Spleen (tissue), 11 donors: ENCODE results near the gene VENTX. TPM values are rescaled to one million over a fixed set of nuclear protein-coding genes. Genes with fewer than 3 reads are reported as not detected.

Experiments used
- DNase-seq: peaks from one replicate; pipeline ENCODE4 v3.0.0-alpha.2; 2020
- H3K27ac ChIP-seq, 8 donors: fragments of 200-600 bp; sonication (generic) in 7 of 8; 1 replicate in 4 of 8; 2 replicates in 4 of 8; pipeline versions ENCODE4 v1.5.0 to v1.8.0; 2016 to 2021; ENCODE audit warnings: inconsistent platforms in 4 of 8, mild to moderate bottlenecking in 4 of 8, moderate library complexity in 1 of 8
- H3K27me3 ChIP-seq, 7 donors: fragments of 200-600 bp; sonication (generic) in 6 of 7; replicated peaks in 1 of 7; 1 replicate in 4 of 7; 2 replicates in 3 of 7; pipeline versions ENCODE4 v1.5.0 to v1.8.0; 2016 to 2021; ENCODE audit warnings: inconsistent platforms in 3 of 7, mild to moderate bottlenecking in 1 of 7
- H3K36me3 ChIP-seq, 6 donors: fragments of 200-600 bp; sonication (generic) in 5 of 6; 1 replicate in 4 of 6; 2 replicates in 2 of 6; pipeline versions ENCODE4 v1.5.0 to v1.8.0; 2016 to 2021; ENCODE audit warnings: inconsistent platforms in 2 of 6
- H3K4me1 ChIP-seq, 6 donors: fragments of 200-600 bp; sonication (generic) in 5 of 6; 1 replicate in 3 of 6; 2 replicates in 3 of 6; pipeline versions ENCODE4 v1.5.0 to v1.8.0; 2016 to 2021; ENCODE audit warnings: inconsistent platforms in 3 of 6
- H3K4me3 ChIP-seq, 8 donors: fragments of 200-600 bp; sonication (generic) in 7 of 8; 1 replicate in 4 of 8; 2 replicates in 4 of 8; pipeline versions ENCODE4 v1.5.0 to v1.8.0; 2016 to 2021; ENCODE audit warnings: inconsistent platforms in 4 of 8, mild to moderate bottlenecking in 4 of 8, moderate library complexity in 2 of 8
- H3K9me3 ChIP-seq, 8 donors: fragments of 200-600 bp; sonication (generic) in 7 of 8; 1 replicate in 4 of 8; 2 replicates in 4 of 8; pipeline versions ENCODE4 v1.5.0 to v1.8.0; 2016 to 2021; ENCODE audit warnings: inconsistent platforms in 4 of 8
- POLR2A ChIP-seq, 3 donors: fragments of 450-650 bp; IDR thresholded peaks; one replicate each; pipeline ENCODE4 v1.5.1; 2017; ENCODE audit warnings: antibody characterized with exemption in 3 of 3, mild to moderate bottlenecking in 1 of 3
- POLR2AphosphoS5 ChIP-seq, 3 donors: sonication (generic); formaldehyde crosslinking; IDR thresholded peaks; one replicate each; pipeline ENCODE4 v1.5.1; 2017; ENCODE audit warnings: antibody characterized with exemption in 3 of 3
- WGBS, 5 donors: extraction: QIAGEN DNeasy Blood & Tissue Kit in 3 of 5; methylation state at CpG; one replicate each; pipeline versions ENCODE4 v1.1.5 to v1.1.7; 2013 to 2018; 5-methylcytosine and 5-hydroxymethylcytosine counted together
- intact Hi-C: fragments of 100-400 bp; cut with DNase I; formaldehyde crosslinking; loops from one replicate; pipeline ENCODE4 v1.15.0; 2023; ENCODE audit warnings: low total_unique reads
- polyA plus RNA-seq, 3 donors: library from polyadenylated mRNA; stranded (reverse); fragments of 200-250 nt; gene quantifications; one replicate each; pipeline ENCODE4 v1.2.1, GENCODE V29; 2013
- total RNA-seq, 7 donors: library from RNA; depleted of rRNA in 3 of 7; stranded (reverse); fragments of >200 nt in 3 of 7; fragmentation: NEBNext Ultra II Directional in 4 of 7; extraction: Animal tissue kit (Norgen Biotek cat#: 25700) in 4 of 7; gene quantifications; one replicate each; pipeline versions ENCODE4 v1.1.0 to v1.2.1, GENCODE V29; 2016 to 2021
- TF ChIP-seq, protein P1 (sequence below), 11 experiments: fragments of 200-600 bp in 7 of 11; fragments of 450-650 bp in 4 of 11; sonication (generic) in 4 of 11; IDR thresholded peaks in 8 of 11; conservative IDR thresholded peaks in 3 of 11; 1 replicate in 7 of 11; 2 replicates in 4 of 11; pipeline versions ENCODE4 v1.4.0 to v1.8.0; 2016 to 2021; ENCODE audit warnings: antibody characterized with exemption in 11 of 11, inconsistent platforms in 4 of 11, mild to moderate bottlenecking in 1 of 11
- donor health status: healthy with polysubstance abuse.
- donor health status: DM: no; HTN: no; CAD: no; lungs with moderate emphysema.
- donor health status: DM: no; HTN: no; CAD: no.
- donor health status: Bipolar disorder and iron deficiency.
- donor health status: healthy.
- donor health status: DM: no; HTN: no; CAD: no.
- donor health status: DM: yes; HTN: yes; CAD: no.

VENTX gene
- total and polyA plus RNA-seq, 10 donors, result 0.76 to 10.4 (median 3.2) TPM

DNA sequence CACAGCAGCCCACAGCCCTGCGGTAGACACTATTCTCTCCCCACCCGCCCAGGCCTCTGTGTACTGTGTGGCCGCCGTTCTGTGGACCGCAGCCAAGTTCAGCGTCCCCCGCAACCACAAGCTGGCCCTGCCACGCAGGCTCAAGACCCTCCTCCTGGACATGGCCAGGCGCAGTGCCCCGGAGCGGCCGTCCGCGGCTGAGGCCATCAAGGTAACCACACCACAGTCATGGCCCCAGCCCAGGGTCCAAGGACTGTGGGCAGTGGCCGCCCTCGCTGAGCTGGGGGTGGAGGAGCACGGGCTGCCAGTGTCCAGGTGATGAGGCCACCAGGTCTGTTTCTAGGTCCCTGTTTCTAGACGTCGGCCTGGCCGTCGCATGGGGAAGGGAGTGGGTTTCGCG, 42.0 kb upstream of the VENTX start:
- 83 to 97% (median 93%) methylated on average over 10 to 23 of the region's 23 CpGs for WGBS, 5 donors
- peak; percentile 56 for DNase-seq

DNA sequence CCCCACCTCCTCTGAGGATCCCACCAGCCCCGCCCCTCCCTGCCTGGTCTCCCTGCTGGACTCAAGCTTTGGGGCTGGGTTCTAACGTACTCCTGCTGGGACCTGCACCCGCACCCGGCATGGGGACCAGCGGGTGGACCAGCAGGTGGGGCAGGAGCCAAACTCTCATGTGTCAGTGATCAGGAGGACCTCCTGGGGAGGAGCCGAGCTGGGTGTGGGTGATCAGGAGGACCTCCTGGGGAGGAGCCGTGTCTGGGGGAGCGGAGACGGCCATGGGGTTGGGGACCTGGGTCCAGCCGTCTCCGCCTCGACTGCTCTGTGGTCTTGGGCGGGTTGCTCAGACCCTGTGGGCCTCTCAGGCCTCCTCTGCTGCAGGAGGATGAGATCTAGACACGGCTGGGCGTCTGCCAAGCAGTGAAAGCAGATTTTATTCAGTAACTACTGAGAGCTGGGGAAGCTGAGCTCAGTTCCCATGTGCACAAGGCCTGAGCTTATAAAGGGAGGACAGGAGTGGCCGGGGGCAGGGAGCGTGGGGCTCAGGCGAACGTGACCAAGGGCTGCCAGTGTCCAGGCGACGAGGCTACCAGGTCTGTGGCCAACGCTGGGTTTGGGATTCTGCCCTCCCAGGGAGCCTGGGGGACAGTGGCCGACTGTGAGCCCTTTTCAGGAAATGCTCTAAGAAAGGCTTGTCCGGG, 41.3 kb upstream of the VENTX start:
- H3K4me3 ChIP-seq, result no peak overlapping the region
- DNase-seq, result no peak
- H3K36me3 ChIP-seq, result no peaks in the 10 kb centered on the region
- H3K27ac ChIP-seq, result no peak overlapping the region
- H3K27me3 ChIP-seq, result peaks cover 0 to 44% (median 0%) of the 10 kb centered on the region in 7 donors
- no peaks in the 10 kb centered on the region for H3K4me1 ChIP-seq
- intact Hi-C loops, result no loop called here
- 77 to 84% (median 80%) methylated on average over 20 to 24 of the region's 24 CpGs for WGBS, 5 donors
- peaks cover 0 to 31% (median 17%) of the 10 kb centered on the region in 8 donors for H3K9me3 ChIP-seq
- TF ChIP-seq, protein P1, sequence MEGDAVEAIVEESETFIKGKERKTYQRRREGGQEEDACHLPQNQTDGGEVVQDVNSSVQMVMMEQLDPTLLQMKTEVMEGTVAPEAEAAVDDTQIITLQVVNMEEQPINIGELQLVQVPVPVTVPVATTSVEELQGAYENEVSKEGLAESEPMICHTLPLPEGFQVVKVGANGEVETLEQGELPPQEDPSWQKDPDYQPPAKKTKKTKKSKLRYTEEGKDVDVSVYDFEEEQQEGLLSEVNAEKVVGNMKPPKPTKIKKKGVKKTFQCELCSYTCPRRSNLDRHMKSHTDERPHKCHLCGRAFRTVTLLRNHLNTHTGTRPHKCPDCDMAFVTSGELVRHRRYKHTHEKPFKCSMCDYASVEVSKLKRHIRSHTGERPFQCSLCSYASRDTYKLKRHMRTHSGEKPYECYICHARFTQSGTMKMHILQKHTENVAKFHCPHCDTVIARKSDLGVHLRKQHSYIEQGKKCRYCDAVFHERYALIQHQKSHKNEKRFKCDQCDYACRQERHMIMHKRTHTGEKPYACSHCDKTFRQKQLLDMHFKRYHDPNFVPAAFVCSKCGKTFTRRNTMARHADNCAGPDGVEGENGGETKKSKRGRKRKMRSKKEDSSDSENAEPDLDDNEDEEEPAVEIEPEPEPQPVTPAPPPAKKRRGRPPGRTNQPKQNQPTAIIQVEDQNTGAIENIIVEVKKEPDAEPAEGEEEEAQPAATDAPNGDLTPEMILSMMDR (IDR thresholded peaks at IDR 0.05 in 8 of 11, conservative IDR thresholded peaks at IDR 0.05 in 3 of 11), result no peak
- TF ChIP-seq POLR2AphosphoS5 (IDR thresholded peaks at IDR 0.05), result no peak
- TF ChIP-seq POLR2A (IDR thresholded peaks at IDR 0.05), result no peak

More for the DNA sequence above, 42.0 kb upstream of the VENTX start:
- no peak overlapping the region for H3K4me3 ChIP-seq
- no peaks in the 10 kb centered on the region for H3K4me1 ChIP-seq
- peaks cover 0 to 31% (median 17%) of the 10 kb centered on the region in 8 donors for H3K9me3 ChIP-seq
- H3K36me3 ChIP-seq, result no peaks in the 10 kb centered on the region
- H3K27me3 ChIP-seq, result peaks cover 0 to 42% (median 0%) of the 10 kb centered on the region in 7 donors
- intact Hi-C loops, result no loop called here
- TF ChIP-seq POLR2A (IDR thresholded peaks at IDR 0.05) (no peak), POLR2AphosphoS5 (IDR thresholded peaks at IDR 0.05) (no peak)
- TF ChIP-seq, protein P1 (IDR thresholded peaks at IDR 0.05 in 8 of 11, conservative IDR thresholded peaks at IDR 0.05 in 3 of 11), result no peak
- no peak overlapping the region for H3K27ac ChIP-seq

DNA sequence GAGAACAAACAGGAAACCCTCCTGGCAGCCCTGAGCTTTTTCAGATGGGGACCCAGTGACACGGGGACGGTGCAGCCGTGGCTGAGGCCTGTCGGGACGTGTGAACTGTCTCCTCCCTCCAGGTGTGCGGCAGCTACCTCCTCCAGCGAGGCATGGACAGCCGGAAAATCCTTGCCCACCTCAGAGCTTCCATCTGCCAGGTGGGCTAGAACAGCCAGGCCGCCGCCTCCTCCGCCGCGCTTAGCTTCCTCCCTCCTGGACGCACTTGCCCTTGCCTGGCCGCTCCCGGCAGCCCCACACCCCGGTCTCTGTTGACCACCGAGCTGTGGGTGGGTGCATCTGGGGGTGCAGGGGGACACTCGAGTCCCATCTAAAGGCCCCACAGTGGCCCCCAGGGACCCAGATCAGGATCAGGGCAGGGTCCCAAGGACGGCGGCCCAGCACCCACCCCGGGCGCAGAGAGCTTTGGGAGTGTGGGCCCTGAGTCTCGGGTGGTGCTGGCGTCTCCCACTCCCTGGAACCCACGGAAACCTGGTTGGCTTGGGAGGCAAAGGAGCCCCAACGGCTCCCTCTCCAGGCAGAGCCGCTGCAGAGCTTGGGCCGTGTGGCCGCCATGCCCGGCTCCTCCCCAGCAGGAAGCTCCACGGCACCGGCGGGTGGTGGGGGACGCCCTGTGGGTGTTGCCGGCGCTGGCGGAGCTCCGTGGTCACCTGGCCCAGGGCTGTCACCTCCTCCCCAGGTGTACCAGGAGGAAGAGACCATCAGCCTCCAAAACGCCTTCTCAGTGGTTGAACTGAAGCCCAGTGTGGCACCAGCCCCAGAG, 40.5 kb upstream of the VENTX start:
- WGBS, 5 donors, result 75 to 88% (median 79%) methylated on average over 15 to 40 of the region's 40 CpGs
- no peak for TF ChIP-seq POLR2AphosphoS5 (IDR thresholded peaks at IDR 0.05)
- TF ChIP-seq, protein P1 (IDR thresholded peaks at IDR 0.05 in 8 of 11, conservative IDR thresholded peaks at IDR 0.05 in 3 of 11), result no peak
- TF ChIP-seq POLR2A (IDR thresholded peaks at IDR 0.05), result no peak
- DNase-seq, result peak; percentile 41

DNA sequence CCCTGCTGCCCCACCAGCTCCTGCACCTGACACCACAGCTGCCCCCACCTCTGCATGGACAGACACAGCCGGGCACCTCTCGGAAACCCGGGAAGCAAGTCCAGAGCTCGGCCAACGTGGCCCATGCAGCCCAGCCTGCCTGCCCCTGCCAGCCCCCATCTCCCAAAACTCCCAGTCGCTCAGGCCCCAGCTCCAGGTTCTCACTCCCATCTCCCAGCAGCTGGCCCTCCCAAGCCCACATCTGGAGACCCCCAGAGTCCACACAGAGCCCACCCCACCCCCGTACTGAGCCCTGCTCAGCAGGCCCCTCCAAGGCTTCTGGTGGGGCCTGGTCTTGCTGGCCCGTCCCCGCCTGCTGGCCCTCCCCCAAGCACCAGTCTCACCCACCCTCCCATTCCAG, 39.9 kb upstream of the VENTX start:
- DNase-seq, result peak; percentile 42

More for the DNA sequence above, 40.5 kb upstream of the VENTX start:
- peaks cover 0 to 51% (median 0%) of the 10 kb centered on the region in 7 donors for H3K27me3 ChIP-seq
- intact Hi-C loops, result no loop called here
- peaks cover 0 to 25% (median 17%) of the 10 kb centered on the region in 8 donors for H3K9me3 ChIP-seq
- no peak overlapping the region for H3K4me3 ChIP-seq
- no peaks in the 10 kb centered on the region for H3K36me3 ChIP-seq
- no peak overlapping the region for H3K27ac ChIP-seq
- no peaks in the 10 kb centered on the region for H3K4me1 ChIP-seq

More for the DNA sequence above, 39.9 kb upstream of the VENTX start:
- Histone ChIP-seq H3K27ac (no peak overlapping the region), H3K4me1 (no peaks in the 10 kb centered on the region), H3K4me3 (no peak overlapping the region), H3K9me3 (peaks cover 0 to 19% (median 16%) of the 10 kb centered on the region in 8 donors), H3K27me3 (peaks cover 0 to 57% (median 0%) of the 10 kb centered on the region in 7 donors), H3K36me3 (no peaks in the 10 kb centered on the region)
- 87 to 94% (median 90%) methylated on average over 4 to 9 of the region's 9 CpGs for WGBS, 5 donors
- intact Hi-C loops, result no loop called here
- no peak for TF ChIP-seq POLR2AphosphoS5 (IDR thresholded peaks at IDR 0.05)
- TF ChIP-seq POLR2A (IDR thresholded peaks at IDR 0.05), result no peak
- TF ChIP-seq, protein P1 (IDR thresholded peaks at IDR 0.05 in 8 of 11, conservative IDR thresholded peaks at IDR 0.05 in 3 of 11), result no peak
